GM15510 (cell line): Measurements from ENCODE around the gene PARK7.

Experiments
- POLR2A ChIP-seq: IDR thresholded peaks from 3 replicates; pipeline ENCODE4 v1.6.1; 2011; ENCODE audit warnings: borderline replicate concordance; ENCODE audit not compliant: insufficient read length; ENCODE audit errors: extremely low read depth

PARK7 gene

DNA sequence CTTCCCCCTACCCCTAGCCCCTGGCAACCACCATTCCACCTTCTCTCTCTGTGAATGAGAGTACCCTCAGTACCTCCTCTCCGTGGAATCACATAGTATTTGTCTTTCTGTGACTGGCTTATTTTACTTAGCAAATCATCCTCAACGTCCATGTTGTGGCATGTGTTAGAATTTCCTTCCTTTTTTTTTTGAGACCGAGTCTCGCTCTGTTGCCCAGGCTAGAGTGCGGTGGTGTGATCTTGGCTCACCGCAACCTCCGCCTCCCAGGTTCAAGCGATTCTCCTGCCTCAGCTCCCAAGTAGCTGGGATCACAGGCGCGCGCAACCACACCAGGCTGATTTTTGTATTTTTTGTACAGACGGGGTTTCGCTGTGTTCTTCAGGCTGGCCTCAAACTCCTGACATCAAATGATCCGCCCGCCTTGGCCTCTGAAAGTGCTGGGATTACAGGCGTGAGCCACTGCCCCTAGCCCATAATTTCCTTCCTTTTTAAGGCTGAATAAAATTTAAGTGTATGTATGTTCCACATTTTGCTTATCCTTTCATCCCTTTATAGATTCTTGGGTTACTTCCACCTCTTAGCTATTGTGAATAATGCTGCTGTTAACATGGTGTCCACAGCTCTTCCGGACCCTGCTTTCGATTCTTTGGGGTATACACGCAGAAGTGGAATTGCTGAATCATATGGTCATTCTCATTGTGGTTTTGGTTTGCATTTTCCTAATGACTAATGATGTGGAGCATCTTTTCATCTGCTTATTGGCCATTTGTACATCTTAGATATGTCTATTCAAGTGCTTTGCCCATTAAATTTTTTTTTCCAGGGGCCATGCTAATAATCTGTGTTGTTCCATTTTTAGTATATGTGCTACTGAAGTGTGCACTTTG is 32.3 kb downstream of the PARK7 start:
- TF ChIP-seq POLR2A: no peak

DNA sequence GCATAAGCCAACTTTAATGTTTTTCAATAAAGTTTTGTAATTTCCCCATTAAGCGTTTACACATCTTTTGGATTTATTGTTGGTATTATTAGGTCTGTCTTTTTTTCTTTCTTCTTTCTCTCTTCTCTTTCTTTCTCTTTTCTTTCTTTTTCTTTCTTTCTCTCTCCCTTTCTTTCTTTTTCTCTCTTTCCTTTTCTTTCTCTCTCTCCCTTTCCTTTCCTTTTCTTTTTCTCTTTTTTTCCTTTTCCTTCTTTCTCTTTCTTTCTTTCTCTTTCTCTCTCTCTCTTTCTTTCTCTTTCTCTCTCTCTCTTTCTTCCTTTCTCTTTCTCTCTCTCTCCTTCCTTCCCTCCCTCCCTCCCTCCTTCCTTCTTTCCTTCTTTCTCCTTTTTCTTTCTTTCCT is 33.3 kb downstream of the PARK7 start:
- no peak for TF ChIP-seq POLR2A

DNA sequence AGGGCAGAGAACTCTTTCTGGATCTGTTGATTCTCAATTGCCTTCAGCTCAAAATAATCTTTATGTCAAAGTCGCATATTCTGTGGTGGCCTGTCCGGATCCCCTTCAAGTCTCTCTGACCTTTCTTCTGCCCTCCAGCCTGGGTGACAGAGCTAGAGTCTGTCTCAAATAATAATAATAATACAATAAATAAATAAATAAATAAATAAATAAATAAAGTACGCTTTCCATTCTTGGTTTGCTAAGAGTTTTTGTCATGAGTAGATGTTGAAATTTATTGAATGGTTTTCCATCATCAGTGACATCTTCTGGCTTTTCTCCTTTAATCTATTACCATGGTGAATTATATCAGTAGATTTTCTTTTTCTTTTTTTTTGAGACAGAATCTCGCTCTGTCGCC is 33.9 kb downstream of the PARK7 start:
- no peak for TF ChIP-seq POLR2A

DNA sequence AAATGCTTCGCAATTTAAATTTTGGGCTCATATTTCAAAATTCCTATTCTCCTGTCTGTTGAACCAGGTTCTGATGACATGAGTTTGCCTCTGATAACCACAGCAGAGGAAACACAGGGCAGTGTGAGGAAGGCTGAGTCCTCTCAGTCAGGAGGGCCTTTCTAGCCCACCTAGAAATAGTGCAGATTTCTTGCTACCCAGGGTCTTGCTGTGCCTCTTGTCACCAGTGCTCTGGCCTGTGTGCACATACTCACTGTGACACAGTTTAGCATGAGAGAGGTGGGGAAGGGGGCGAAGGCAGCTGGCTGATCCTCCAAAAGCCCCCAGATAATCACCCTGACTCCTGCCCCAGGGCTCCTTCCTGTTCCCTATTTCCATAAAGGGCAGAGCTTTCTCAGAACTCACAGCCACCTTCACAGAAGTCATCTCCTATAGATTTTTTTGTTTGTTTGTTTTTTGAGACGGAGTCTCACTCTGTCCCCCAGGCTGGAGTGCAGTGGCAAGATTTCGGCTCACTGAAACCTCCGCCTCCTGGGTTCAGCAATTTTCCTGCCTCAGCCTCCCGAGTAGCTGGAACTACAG is 40.9 kb downstream of the PARK7 start:
- no peak for TF ChIP-seq POLR2A

DNA sequence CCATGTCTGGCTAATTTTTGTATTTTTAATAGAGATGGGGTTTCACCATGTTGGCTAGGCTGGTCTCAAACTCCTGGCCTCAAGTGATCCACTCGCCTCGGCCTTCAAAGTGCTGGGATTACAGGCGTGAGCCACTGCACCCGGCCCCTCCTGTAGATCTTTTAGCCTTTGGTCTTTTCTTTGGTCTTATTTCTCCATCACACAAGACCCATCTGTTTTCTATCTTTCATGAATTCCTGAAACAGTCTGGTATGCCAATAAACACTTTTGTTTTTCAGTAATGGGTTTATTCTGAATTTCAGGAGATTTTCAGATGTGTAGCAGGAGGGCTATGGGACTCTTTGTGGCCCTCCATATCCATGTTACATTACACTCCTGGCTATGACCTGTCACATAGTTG is 41.4 kb downstream of the PARK7 start:
- no peak for TF ChIP-seq POLR2A

DNA sequence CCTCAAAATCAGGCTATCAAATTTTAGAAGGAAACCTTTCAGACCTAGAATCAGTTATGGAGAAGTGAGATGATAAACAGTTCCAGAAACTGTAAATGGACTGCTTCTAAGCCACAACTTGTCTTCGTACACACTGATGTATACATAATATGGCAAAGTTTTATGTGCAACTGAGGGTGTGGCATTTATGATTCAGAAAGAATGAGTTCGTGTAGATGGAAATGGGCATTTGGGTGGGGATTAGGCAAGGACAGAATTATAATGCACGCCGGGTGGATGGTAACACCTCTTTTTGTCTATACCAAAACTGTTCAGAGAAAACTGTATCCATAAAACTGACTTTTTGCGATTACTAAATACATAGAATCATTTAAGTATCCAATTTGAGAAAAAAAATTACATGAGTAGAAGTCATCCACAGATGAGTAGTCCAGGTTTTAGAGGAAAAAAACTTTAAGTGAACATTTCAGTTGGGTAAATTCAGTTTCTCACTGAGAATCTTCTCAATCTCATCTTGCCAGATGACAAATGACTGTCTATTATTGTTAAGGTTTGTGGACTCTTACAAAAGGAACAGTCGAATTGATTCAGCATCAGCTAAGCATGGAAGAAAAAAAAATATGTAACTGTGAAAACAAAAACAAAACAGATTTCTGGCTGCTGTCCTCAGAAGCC is 42.1 kb downstream of the PARK7 start:
- TF ChIP-seq POLR2A: no peak

DNA sequence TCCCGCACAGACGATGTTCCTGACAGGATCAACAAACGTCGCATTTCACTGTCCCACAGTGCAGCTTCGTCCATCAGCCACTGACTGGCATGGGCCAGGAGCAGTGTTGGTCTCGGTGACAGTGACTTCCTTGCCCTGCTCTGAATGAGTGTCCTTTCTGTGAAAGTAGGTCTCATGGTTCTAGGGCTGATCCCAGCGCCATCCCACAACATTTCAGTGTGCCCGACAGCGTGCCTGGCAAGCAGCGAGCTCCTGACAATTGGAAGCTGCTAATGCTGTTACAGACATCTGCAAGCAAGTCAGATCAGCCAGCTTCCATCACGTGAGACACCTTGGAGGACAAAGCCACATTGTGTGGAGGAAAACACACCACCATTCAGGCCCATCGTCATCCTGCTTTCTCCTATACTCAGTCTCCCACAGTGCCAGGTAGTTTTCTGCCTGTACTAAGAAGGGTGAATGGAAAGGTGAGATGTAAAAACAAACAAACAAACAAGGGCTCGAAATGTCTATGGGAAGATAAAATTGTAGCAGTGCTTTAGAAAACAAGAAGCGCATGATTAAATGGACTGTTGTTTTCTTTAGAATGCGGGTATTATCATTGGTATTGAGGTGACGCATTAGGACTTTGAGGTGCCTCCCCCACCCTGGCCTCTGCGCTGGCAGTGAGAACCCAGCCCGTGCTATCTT is 42.7 kb downstream of the PARK7 start:
- no peak for TF ChIP-seq POLR2A

DNA sequence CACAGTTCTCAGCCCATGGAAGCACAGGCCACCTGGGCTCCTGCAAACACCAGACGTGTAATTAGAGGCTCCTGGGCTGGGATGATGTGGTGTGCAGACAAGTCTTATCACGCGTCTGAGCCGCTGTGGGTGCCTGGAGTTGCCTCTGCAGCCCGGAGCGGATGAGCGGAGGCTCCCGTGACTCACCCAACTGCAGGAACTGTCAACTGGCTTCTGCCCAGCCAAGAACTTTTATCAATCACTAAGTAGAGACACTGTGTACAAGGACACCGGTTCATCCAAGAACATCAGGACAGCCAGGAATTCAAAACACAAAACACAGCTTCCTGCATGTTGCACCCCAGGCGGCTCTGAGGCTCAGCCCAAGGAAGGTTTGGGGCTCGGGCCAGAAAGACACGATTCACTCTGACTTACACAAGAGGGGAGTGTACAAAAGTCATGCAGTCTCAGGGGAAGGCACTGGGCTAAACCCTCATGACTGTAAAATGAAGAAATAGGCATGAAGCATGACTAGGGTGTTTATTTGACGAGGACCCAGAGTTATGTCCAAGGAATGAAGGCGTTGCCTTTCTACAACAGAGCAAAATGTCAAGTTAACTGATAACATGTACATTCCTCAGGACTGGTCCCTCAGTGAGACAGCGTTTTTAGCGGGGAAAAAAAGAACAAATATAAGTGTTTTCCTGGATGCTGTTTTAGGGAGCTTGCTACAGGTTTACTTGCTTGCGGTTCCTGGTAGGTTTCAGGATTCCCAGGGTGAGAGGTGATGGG is 43.5 kb downstream of the PARK7 start:
- TF ChIP-seq POLR2A: no peak

DNA sequence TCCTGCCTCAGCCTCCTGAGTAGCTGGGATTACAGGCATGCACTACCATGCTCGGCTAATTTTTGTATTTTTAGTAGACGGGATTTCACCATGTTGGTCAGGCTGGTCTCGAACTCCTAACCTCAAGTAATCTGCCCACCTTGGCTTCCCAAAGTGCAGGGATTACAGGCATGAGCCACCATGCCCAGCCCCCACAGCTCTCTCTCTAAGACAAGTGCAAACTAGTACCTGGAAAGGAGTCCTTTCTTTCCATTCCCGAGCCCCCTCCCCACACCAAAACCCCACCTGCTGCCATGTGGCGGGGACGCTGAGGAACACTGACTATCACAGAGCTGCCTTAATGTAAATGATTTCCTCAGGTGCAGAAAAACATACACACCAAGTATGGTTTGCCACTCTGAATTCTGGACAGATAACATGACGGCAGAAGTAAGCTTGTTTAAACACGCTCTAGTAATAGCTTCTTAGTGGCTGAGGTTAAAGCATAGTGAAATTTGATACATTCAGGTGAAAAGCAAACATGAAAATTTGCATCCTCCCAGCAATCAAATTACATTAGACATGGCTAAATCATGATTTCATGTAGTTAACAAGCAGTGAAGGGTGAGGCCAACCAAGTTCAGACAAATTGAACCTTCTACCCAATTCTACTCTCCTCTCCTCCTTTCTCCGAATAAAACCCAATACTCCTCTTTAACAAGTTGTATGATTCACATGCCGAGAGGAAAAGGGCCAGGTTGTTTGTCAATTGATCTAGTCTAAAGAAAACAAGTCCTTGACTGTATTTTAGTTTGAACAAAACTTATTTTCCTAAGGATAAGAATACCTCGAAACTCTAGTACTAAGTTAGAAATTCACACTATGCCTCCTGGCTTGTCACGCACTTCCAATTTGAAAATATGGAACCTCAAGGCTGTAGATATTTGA is 44.8 kb downstream of the PARK7 start:
- TF ChIP-seq POLR2A: no peak

DNA sequence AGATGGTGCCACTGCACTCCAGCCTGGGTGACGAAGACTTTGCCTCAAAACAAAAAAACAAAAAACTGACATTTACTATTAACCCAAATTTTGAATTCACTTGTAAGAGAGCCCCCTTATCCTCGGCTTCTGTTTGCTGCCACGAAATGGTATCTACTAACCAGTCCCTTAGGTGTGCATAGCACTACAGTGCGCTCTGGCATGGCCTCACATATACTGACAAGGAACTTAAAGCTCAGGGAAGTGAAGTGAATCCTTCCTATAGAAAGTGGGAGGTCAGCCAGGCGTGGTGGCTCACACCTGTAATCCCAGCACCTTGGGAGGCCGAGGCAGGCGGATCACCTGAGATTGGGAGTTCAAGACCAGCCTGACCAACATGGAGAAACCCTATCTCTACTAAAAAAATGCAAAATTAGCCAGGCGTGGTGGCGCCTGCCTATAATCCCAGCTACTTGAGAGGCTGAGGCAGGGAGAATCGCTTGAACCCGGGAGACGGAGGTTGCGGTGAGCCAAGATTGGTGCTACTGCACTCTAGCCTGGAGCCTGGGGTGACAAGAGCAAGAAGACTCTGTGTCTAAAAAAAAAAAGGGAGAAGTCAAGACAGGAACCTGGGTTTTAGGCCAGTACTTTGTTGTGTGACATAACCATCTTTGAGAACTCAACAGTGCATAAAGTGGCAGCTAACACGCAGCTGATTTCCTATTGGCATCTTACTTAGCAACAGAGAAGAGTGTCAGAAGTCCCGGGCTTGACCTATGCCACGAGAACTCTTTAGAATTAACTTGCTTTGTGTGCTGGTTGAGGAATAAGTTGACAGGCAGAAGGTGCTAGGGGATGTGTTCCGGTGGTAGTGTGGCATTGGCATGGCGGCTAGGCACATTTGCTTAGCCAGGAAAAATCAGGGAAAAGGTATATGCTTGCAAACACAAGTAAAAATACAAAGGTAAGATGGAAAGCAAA is 47.8 kb downstream of the PARK7 start:
- TF ChIP-seq POLR2A: no peak

DNA sequence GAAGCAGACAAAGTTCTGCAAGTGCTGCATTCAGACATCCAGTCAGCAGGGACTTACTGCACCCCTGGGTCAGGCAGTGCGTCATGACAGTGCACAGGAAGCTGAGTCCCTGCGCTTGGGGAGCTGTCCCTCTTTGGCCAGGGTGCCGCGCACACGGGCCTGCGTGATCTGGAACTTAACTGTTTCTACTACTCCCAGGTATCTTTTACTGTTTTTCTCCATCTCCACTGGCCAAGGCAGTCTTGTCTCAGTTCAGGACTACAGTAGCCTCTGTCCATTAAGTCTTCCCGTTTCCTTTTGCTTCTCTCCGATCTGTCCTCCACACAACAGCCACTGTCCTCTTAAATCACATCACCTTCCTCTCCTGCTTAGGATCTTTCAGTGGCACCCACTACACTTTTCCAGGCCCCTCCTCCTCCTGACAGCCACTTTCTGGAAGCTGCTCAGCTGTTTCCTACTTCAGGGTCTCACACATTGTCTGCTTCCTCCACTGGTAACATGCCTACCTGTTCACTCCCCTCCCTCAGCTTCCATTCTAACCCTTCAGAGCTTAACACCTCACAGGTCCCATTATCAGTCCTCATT is 48.7 kb downstream of the PARK7 start:
- TF ChIP-seq POLR2A: no peak

DNA sequence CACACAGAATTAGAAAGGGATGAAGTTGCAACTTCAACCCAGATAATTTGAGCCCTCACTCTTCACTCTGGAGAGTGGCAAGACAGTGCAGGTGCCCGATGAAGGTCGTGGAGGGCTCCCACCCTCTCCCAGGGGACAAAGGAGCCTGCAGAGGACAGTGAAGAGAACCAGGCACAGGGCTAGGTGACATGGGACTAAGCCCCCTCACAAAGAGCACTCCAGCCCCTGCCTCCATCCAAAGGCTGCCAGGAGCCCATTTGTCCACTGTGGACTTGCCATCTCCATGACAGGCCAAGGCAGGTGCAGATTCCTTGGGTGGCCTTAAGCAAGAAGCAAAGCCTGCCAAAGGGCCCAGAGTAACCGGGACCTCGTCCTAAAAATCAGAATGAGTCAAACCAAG is 49.5 kb downstream of the PARK7 start:
- TF ChIP-seq POLR2A: no peak
